H1 (cell line): ENCODE measurements around the gene CX3CL1. TPM values are rescaled to one million over a fixed set of nuclear protein-coding genes. Genes with fewer than 3 reads are reported as not detected.

ENCODE experiments used
- CHD7 ChIP-seq: fragments of 300-600 bp; sonication (generic); IDR thresholded peaks from 2 replicates; pipeline ENCODE4 v1.7.1; 2012; ENCODE audit warnings: low read length, moderate library complexity, mild to moderate bottlenecking, inconsistent platforms; ENCODE audit not compliant: insufficient replicate concordance
- RNF2 ChIP-seq: fragments of 200-900, 300-1000 bp; sonication (generic); IDR thresholded peaks from 2 replicates; pipeline ENCODE4 v1.7.1; 2016; ENCODE audit warnings: borderline replicate concordance, low read depth, mild to moderate bottlenecking, antibody characterized with exemption, low read length; ENCODE audit not compliant: poor library complexity, severe bottlenecking; ENCODE audit errors: missing control alignments
- RXRA ChIP-seq: IDR thresholded peaks from 2 replicates; pipeline ENCODE4 v1.6.1; 2011; ENCODE audit warnings: low read depth, mild to moderate bottlenecking, low read length, moderate library complexity; ENCODE audit not compliant: insufficient read depth
- polyA plus RNA-seq, 7 experiments: library from polyadenylated mRNA; depleted of rRNA in 3 of 7; stranded (reverse) in 5 of 7; unstranded in 2 of 7; fragments of >200 nt in 5 of 7; fragments of 200-250 nt in 2 of 7; gene quantifications; 1 replicate in 5 of 7; 2 replicates in 1 of 7; 4 replicates in 1 of 7; pipeline versions ENCODE4 v1.2.1 to v1.2.3, GENCODE V29; 2011 to 2013; ENCODE audit warnings: missing spikeins in 2 of 7, mixed read lengths in 2 of 7
- total RNA-seq: library from RNA; stranded (reverse); fragmentation: NEBNext Ultra II Directional; extraction: Animal tissue kit (Norgen Biotek cat#: 25700); gene quantifications from 2 replicates; pipeline ENCODE4 v1.2.1, GENCODE V29; 2021
- TF ChIP-seq, protein P1 (sequence below), 3 experiments: IDR thresholded peaks; 1 replicate in 2 of 3; 2 replicates in 1 of 3; pipeline versions ENCODE4 v1.5.1 to v1.6.1; 2011; ENCODE audit warnings: low read length in 3 of 3, mild to moderate bottlenecking in 3 of 3, inconsistent platforms in 2 of 3, low read depth in 1 of 3, moderate library complexity in 1 of 3; ENCODE audit not compliant: insufficient read depth in 1 of 3; ENCODE audit errors: control extremely low read depth in 1 of 3

CX3CL1 gene
- total and polyA plus RNA-seq, 2 of the 8 experiments (the other 6 are each of a cell fraction or from before 2014, with no cell fraction given) = 1.4 to 3.0 TPM

- TF ChIP-seq, protein P1, sequence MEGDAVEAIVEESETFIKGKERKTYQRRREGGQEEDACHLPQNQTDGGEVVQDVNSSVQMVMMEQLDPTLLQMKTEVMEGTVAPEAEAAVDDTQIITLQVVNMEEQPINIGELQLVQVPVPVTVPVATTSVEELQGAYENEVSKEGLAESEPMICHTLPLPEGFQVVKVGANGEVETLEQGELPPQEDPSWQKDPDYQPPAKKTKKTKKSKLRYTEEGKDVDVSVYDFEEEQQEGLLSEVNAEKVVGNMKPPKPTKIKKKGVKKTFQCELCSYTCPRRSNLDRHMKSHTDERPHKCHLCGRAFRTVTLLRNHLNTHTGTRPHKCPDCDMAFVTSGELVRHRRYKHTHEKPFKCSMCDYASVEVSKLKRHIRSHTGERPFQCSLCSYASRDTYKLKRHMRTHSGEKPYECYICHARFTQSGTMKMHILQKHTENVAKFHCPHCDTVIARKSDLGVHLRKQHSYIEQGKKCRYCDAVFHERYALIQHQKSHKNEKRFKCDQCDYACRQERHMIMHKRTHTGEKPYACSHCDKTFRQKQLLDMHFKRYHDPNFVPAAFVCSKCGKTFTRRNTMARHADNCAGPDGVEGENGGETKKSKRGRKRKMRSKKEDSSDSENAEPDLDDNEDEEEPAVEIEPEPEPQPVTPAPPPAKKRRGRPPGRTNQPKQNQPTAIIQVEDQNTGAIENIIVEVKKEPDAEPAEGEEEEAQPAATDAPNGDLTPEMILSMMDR (IDR thresholded peaks at IDR 0.05; ENCODE audit: control extremely low read depth in 1 of 3, insufficient read depth in 1 of 3, low read depth in 1 of 3, low read length in 3 of 3) = no peak
- no peak for TF ChIP-seq RXRA
- TF ChIP-seq CHD7 = no peak
- no peak for TF ChIP-seq RNF2
These were observed 14.2 kb upstream of the CX3CL1 start (continued) for GRCh38 chr16:57358086-57358420.
